ENCODE data around the gene WARS2. TPM values are rescaled to one million over a fixed set of nuclear protein-coding genes. Genes with fewer than 3 reads are reported as not detected.

The WARS2 gene
- total RNA-seq, 1 donor from 2014 or later, result 13.5 TPM

GRCh38 chr1:118982266-118982665 is 158.2 kb downstream of the WARS2 start:
- Histone ChIP-seq H3K4me2 (no peak overlapping the region), H3K36me3 (no peaks in the 10 kb centered on the region), H3K27ac (no peak overlapping the region), H3K4me3 (no peak overlapping the region), H3K79me2 (ENCODE audit: low read depth) (no peaks in the 10 kb centered on the region), H3K9ac (no peak overlapping the region), H4K20me1 (ENCODE audit: low read depth) (peaks cover 40% of the 10 kb centered on the region), H2AFZ (replicated peaks) (no peak overlapping the region), H3K4me1 (peaks cover 17% of the 10 kb centered on the region), H3K27me3 (peaks cover 100% of the 10 kb centered on the region), H3F3A (ENCODE audit: low read depth) (peaks cover 34% of the 10 kb centered on the region), H3K9me3 (ENCODE audit: low read depth) (no peaks in the 10 kb centered on the region)
- no peaks in the 10 kb centered on the region for H3K36me3 Mint-ChIP-seq
- DNase-seq (ENCODE audit: low spot score), result no peak
- no peak overlapping the region for H3K4me3 Mint-ChIP-seq
- peaks cover 90% of the 10 kb centered on the region for H3K27me3 Mint-ChIP-seq (ENCODE audit: insufficient read depth, low read depth)
- H3K27ac Mint-ChIP-seq, result no peak overlapping the region
- H3K9me3 Mint-ChIP-seq, result peaks cover 21% of the 10 kb centered on the region
- TF ChIP-seq EZH2 (IDR thresholded peaks at IDR 0.05), result no peak
- TF ChIP-seq EZH2phosphoT487 (IDR thresholded peaks at IDR 0.05), result no peak
- TF ChIP-seq CTCF (IDR thresholded peaks at IDR 0.05), result no peak
- H3K4me1 Mint-ChIP-seq, result peaks cover 43% of the 10 kb centered on the region

DNA sequence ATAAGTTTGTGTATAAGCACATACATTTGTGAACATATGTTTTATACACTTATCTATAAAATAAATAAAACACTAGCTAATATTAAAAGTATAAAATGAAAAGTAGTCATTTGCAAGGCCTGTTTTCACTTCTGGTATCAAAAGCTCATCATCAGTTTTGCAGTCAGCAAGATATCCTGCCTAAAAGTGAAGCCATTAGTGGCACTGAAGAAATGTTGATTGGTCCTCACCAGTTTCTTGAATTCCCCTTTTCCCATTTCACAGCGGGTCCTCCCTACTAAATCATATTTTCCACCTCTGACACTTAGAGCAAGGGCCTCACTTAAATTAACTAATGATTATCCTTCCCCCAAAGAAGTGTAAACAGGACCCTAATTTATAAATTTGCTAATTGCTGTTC is 159.0 kb downstream of the WARS2 start:
- peaks cover 34% of the 10 kb centered on the region for H3K4me1 Mint-ChIP-seq
- no peak overlapping the region for H3K27ac ChIP-seq
- TF ChIP-seq EZH2 (IDR thresholded peaks at IDR 0.05) (no peak), CTCF (IDR thresholded peaks at IDR 0.05) (no peak), EZH2phosphoT487 (IDR thresholded peaks at IDR 0.05) (no peak)
- H4K20me1 ChIP-seq (ENCODE audit: low read depth), result peaks cover 32% of the 10 kb centered on the region
- no peak overlapping the region for H3K27ac Mint-ChIP-seq
- H3K36me3 Mint-ChIP-seq, result no peaks in the 10 kb centered on the region
- H3K79me2 ChIP-seq (ENCODE audit: low read depth), result no peaks in the 10 kb centered on the region
- no peaks in the 10 kb centered on the region for H3K9me3 ChIP-seq (ENCODE audit: low read depth)
- no peak for DNase-seq (ENCODE audit: low spot score)
- H2AFZ ChIP-seq (replicated peaks), result no peak overlapping the region
- no peak overlapping the region for H3K4me2 ChIP-seq
- peaks cover 100% of the 10 kb centered on the region for H3K27me3 ChIP-seq
- H3K9me3 Mint-ChIP-seq, result peaks cover 21% of the 10 kb centered on the region
- peaks cover 34% of the 10 kb centered on the region for H3F3A ChIP-seq (ENCODE audit: low read depth)
- no peaks in the 10 kb centered on the region for H3K36me3 ChIP-seq
- H3K4me1 ChIP-seq, result peaks cover 18% of the 10 kb centered on the region
- H3K4me3 ChIP-seq, result no peak overlapping the region
- peaks cover 84% of the 10 kb centered on the region for H3K27me3 Mint-ChIP-seq (ENCODE audit: insufficient read depth, low read depth)
- no peak overlapping the region for H3K9ac ChIP-seq
- H3K4me3 Mint-ChIP-seq, result no peak overlapping the region

Small RNAs within 50 kb of the gene (small RNA-seq; reads per million reads assigned to genes)
- not detected for gene AL139420.2

Other genes starting within 250 kb of the WARS2 start
- gene TBX15, start 152.3 kb downstream of the WARS2 start, total RNA-seq (ENCODE audit: low replicate concordance), result 2.8 and 2.9 TPM in 2 replicates
- gene HAO2, start 228.1 kb upstream of the WARS2 start, total RNA-seq (ENCODE audit: low replicate concordance), result not detected in 2 replicates

Data from neural progenitor cell (in vitro differentiated cells).